PC-3 (cell line): Measurements from ENCODE around the gene KIF7. TPM values are rescaled to one million over a fixed set of nuclear protein-coding genes. Genes with fewer than 3 reads are reported as not detected.

ENCODE experiments used
- ATAC-seq: fragments of 200-7000 bp; cut with Tn5 transposase; 2 replicates; pipeline ENCODE4 v1.9.1; 2020; ENCODE audit warnings: mild to moderate bottlenecking, moderate library complexity
- BruUV-seq: library from RNA; stranded (reverse); fragments of 400-500 nt; replicated peaks from 2 replicates; lab custom pipeline; 2021; lab: Mats Ljungman, UMichigan
- CTCF ChIA-PET: fragments of 300-600 bp; sonication (Branson Sonifier 250); formaldehyde crosslinking; loops from one replicate; lab custom pipeline; 2022; ENCODE audit warnings: antibody characterized with exemption; lab: Charles Lee
- POLR2A ChIA-PET: fragments of 300-600 bp; sonication (Branson Sonifier 250); formaldehyde crosslinking; loops from one replicate; lab custom pipeline; 2022; ENCODE audit warnings: antibody characterized with exemption; ENCODE audit not compliant: unreplicated experiment; lab: Charles Lee
- DNase-seq: peaks from one replicate; pipeline ENCODE4 v3.0.0-alpha.2; 2015
- H2AFZ ChIP-seq: fragments of 300-600 bp; sonication (generic); 2 replicates; pipeline ENCODE4 v1.6.0; 2016; ENCODE audit warnings: antibody characterized with exemption, low read length
- H3F3A ChIP-seq: fragments of 300-600 bp; sonication (generic); one replicate; pipeline ENCODE4 v1.6.0; 2017; ENCODE audit warnings: antibody characterized with exemption, low read length, control low read depth, mild to moderate bottlenecking; ENCODE audit not compliant: unreplicated experiment
- H3K27ac ChIP-seq: fragments of 300-600 bp; sonication (generic); 2 replicates; pipeline ENCODE4 v1.5.1; 2016; ENCODE audit warnings: mild to moderate bottlenecking, low read length
- H3K27me3 ChIP-seq: fragments of 300-600 bp; sonication (generic); 2 replicates; pipeline ENCODE4 v1.6.1; 2016; ENCODE audit warnings: low read length, mixed read lengths
- H3K36me3 ChIP-seq: fragments of 300-600 bp; sonication (generic); 2 replicates; pipeline ENCODE4 v1.6.1; 2016; ENCODE audit warnings: low read depth, mixed run types, low read length, mixed read lengths
- H3K4me1 ChIP-seq: fragments of 300-600 bp; sonication (generic); 2 replicates; pipeline ENCODE4 v1.5.1; 2016; ENCODE audit warnings: low read length; ENCODE audit not compliant: insufficient read depth
- H3K4me2 ChIP-seq: fragments of 300-600 bp; sonication (generic); 2 replicates; pipeline ENCODE4 v1.6.0; 2016; ENCODE audit warnings: low read length
- H3K4me3 ChIP-seq: fragments of 300-600 bp; sonication (generic); 2 replicates; pipeline ENCODE4 v1.5.1; 2016; ENCODE audit warnings: mild to moderate bottlenecking, low read length, mixed read lengths
- H3K79me2 ChIP-seq: fragments of 300-600 bp; sonication (generic); 2 replicates; pipeline ENCODE4 v1.6.1; 2017; ENCODE audit warnings: low read length, mixed read lengths
- H3K9ac ChIP-seq: fragments of 300-600 bp; sonication (generic); 2 replicates; pipeline ENCODE4 v1.6.0; 2016; ENCODE audit warnings: mild to moderate bottlenecking, low read length
- H3K9me2 ChIP-seq: fragments of 300-600 bp; sonication (generic); replicated peaks from 2 replicates; pipeline ENCODE4 v1.6.1; 2016; ENCODE audit warnings: mixed run types, low read length, mixed read lengths
- H3K9me3 ChIP-seq: fragments of 300-600 bp; sonication (generic); 2 replicates; pipeline ENCODE4 v1.6.1; 2016; ENCODE audit warnings: low read length, mixed read lengths
- H4K20me1 ChIP-seq: fragments of 300-600 bp; sonication (generic); 2 replicates; pipeline ENCODE4 v1.6.1; 2016; ENCODE audit warnings: low read length, mixed read lengths
- EZH2 ChIP-seq: fragments of 300-600 bp; sonication (generic); IDR thresholded peaks from one replicate; pipeline ENCODE4 v1.6.1; 2017; ENCODE audit warnings: antibody characterized with exemption, mild to moderate bottlenecking, low read length; ENCODE audit not compliant: unreplicated experiment
- EZH2phosphoT487 ChIP-seq: fragments of 300-600 bp; sonication (generic); IDR thresholded peaks from 2 replicates; pipeline ENCODE4 v1.6.1; 2018; ENCODE audit warnings: mild to moderate bottlenecking, antibody characterized with exemption, low read length, borderline replicate concordance
- intact Hi-C: fragments of 100-400 bp; cut with micrococcal nuclease; formaldehyde crosslinking; loops from 2 replicates; pipeline ENCODE4 v1.9.0; 2023
- total RNA-seq: library from RNA; depleted of rRNA; stranded (reverse); fragments of >200 nt; gene quantifications from 2 replicates; pipeline ENCODE4 v1.2.3, GENCODE V29; 2014
- TF ChIP-seq, protein P1 (sequence below): fragments of 300-600 bp; sonication (generic); conservative IDR thresholded peaks from 2 replicates; pipeline ENCODE4 v1.5.1; 2017; ENCODE audit warnings: antibody characterized with exemption, low read depth, mild to moderate bottlenecking, low read length

Gene KIF7
- total RNA-seq, 1 experiment from 2014 or later: 18.8 TPM

DNA sequence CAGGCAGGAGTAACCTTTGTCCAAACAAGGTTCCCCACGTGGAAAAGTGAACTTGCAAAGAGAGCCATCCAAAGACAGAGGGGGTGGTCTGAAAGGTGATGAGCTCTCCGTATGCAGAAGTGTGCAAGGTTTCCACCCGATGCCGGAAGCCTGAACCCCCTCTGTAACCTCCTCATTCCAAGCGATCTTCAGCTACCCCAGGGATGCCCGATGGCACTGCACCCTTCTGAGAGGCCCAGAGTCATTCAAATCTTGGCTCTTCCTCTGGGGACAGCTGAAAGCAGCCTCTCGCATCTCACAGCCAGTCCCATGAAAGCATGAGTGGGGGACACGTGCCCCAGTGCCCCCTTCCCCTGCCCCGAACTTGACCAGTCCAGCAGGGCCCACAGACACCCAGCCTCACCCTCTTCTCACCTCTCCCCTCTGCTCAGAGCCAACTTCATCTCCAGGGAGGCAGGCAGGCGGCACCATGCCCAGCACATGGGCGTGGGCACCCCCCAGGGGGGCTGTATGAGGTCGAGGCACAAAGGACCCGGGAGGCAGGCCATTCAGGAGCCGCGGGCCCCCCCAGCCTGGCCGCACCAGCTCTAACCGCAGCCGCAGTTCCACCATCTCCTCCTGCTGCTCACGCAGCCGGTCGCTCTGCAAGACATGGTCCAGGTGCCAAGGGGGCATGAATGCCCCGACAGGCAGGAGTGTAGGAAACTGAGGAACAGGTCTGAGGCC is 8.7 kb downstream of the KIF7 start:
- Histone ChIP-seq H3K4me2 (no peak overlapping the region), H3K27ac (no peak overlapping the region), H3K4me3 (no peak overlapping the region), H3K9me3 (no peaks in the 10 kb centered on the region), H4K20me1 (no peaks in the 10 kb centered on the region), H3K79me2 (peaks cover 6% of the 10 kb centered on the region), H3K9me2 (no peaks in the 10 kb centered on the region), H3K4me1 (no peaks in the 10 kb centered on the region), H3K27me3 (no peaks in the 10 kb centered on the region), H2AFZ (no peak overlapping the region), H3K36me3 (peaks cover 29% of the 10 kb centered on the region), H3K9ac (no peak overlapping the region), H3F3A (no peaks in the 10 kb centered on the region)
- TF ChIP-seq EZH2phosphoT487 (no peak), EZH2 (no peak)
- TF ChIP-seq, protein P1, sequence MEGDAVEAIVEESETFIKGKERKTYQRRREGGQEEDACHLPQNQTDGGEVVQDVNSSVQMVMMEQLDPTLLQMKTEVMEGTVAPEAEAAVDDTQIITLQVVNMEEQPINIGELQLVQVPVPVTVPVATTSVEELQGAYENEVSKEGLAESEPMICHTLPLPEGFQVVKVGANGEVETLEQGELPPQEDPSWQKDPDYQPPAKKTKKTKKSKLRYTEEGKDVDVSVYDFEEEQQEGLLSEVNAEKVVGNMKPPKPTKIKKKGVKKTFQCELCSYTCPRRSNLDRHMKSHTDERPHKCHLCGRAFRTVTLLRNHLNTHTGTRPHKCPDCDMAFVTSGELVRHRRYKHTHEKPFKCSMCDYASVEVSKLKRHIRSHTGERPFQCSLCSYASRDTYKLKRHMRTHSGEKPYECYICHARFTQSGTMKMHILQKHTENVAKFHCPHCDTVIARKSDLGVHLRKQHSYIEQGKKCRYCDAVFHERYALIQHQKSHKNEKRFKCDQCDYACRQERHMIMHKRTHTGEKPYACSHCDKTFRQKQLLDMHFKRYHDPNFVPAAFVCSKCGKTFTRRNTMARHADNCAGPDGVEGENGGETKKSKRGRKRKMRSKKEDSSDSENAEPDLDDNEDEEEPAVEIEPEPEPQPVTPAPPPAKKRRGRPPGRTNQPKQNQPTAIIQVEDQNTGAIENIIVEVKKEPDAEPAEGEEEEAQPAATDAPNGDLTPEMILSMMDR: no peak
- ChIA-PET CTCF (interaction anchor here (0.5 kb wide), 1 partner anchor 59 kb away, joined by 3 read pairs; no protein-coding TSS in a partner anchor), POLR2A (no interaction called here)
- DNase-seq (no peak), ATAC-seq (no peak)
- intact Hi-C loops: no loop called here
- no TSS peak for BruUV-seq

DNA sequence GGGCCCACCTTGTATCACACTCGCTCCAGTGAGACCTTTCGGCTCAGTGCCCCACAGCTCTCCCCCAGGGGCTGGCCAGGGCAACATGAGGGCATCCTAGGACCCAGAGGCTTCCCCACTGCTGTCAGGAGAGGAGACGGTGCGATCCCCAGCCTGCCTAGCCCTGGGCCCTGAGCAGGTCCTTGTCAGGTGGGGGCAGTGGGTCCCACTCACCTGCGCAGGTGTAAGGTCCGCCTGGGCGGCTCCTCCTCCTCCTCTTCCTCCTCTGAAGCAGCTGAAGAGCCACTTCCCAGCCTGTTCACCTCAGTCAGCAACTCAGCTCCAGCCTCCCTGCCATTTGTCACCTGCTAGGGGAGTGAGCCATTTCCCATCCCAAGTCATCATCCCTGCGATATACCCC is 9.6 kb downstream of the KIF7 start:
- TF ChIP-seq, protein P1: no peak
- TF ChIP-seq EZH2 (no peak), EZH2phosphoT487 (no peak)
- DNase-seq (no peak), ATAC-seq (no peak)
- BruUV-seq: no TSS peak
- H3K9me3 ChIP-seq: no peaks in the 10 kb centered on the region
- H3K27ac ChIP-seq: no peak overlapping the region
- H3K4me3 ChIP-seq: no peak overlapping the region
- H4K20me1 ChIP-seq: no peaks in the 10 kb centered on the region
- no peak overlapping the region for H3K9ac ChIP-seq
- H3K4me1 ChIP-seq: no peaks in the 10 kb centered on the region
- CTCF ChIA-PET: no interaction called here
- intact Hi-C loops: no loop called here
- POLR2A ChIA-PET: no interaction called here
- H3K27me3 ChIP-seq: no peaks in the 10 kb centered on the region
- no peaks in the 10 kb centered on the region for H3K9me2 ChIP-seq
- no peak overlapping the region for H2AFZ ChIP-seq
- no peaks in the 10 kb centered on the region for H3F3A ChIP-seq
- H3K79me2 ChIP-seq: 0 out of 2 replicates have a peak, but pooled peaks cover 2% of the 10 kb centered on the region
- H3K4me2 ChIP-seq: no peak overlapping the region
- peaks cover 34% of the 10 kb centered on the region for H3K36me3 ChIP-seq

DNA sequence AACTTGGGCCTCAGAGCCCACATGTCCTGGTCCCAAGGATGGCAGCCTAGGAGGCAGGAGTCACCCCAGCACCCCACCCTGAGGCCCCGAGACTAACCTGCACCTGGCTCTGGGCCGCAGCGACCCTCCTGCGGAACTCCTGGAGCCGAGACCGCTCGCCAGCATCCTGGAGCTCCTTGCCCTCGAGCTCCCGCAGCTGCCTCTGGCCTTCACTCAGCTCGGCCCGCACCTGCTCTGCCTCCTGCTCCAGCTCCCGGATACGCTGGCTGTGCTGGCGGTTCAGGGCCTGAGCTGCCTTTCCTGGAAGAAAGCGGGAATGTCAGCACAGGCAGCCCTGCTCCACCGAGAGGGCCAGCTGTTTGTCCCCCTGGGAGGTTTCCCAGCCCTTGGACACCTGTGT is 13.2 kb downstream of the KIF7 start:
- intact Hi-C loops: no loop called here
- H3K27me3 ChIP-seq: no peaks in the 10 kb centered on the region

More for the DNA sequence above, 13.2 kb downstream of the KIF7 start:
- ChIA-PET POLR2A (no interaction called here), CTCF (no interaction called here)
- no TSS peak for BruUV-seq
- Histone ChIP-seq H3K79me2 (no peaks in the 10 kb centered on the region), H3F3A (no peaks in the 10 kb centered on the region), H3K4me1 (no peaks in the 10 kb centered on the region), H3K27ac (no peak overlapping the region), H3K4me3 (no peak overlapping the region), H3K4me2 (no peak overlapping the region), H3K9ac (no peak overlapping the region), H2AFZ (no peak overlapping the region), H4K20me1 (no peaks in the 10 kb centered on the region), H3K9me2 (no peaks in the 10 kb centered on the region), H3K36me3 (peaks cover 32% of the 10 kb centered on the region), H3K9me3 (no peaks in the 10 kb centered on the region)
- TF ChIP-seq, protein P1: no peak
- TF ChIP-seq EZH2phosphoT487 (no peak), EZH2 (no peak)
- ATAC-seq: no peak
- no peak for DNase-seq
